Measurements from ENCODE around the gene PTGDR. TPM values are rescaled to one million over a fixed set of nuclear protein-coding genes. Genes with fewer than 3 reads are reported as not detected.

PTGDR gene, protein sequence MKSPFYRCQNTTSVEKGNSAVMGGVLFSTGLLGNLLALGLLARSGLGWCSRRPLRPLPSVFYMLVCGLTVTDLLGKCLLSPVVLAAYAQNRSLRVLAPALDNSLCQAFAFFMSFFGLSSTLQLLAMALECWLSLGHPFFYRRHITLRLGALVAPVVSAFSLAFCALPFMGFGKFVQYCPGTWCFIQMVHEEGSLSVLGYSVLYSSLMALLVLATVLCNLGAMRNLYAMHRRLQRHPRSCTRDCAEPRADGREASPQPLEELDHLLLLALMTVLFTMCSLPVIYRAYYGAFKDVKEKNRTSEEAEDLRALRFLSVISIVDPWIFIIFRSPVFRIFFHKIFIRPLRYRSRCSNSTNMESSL
- not detected in 2 replicates for total RNA-seq

DNA sequence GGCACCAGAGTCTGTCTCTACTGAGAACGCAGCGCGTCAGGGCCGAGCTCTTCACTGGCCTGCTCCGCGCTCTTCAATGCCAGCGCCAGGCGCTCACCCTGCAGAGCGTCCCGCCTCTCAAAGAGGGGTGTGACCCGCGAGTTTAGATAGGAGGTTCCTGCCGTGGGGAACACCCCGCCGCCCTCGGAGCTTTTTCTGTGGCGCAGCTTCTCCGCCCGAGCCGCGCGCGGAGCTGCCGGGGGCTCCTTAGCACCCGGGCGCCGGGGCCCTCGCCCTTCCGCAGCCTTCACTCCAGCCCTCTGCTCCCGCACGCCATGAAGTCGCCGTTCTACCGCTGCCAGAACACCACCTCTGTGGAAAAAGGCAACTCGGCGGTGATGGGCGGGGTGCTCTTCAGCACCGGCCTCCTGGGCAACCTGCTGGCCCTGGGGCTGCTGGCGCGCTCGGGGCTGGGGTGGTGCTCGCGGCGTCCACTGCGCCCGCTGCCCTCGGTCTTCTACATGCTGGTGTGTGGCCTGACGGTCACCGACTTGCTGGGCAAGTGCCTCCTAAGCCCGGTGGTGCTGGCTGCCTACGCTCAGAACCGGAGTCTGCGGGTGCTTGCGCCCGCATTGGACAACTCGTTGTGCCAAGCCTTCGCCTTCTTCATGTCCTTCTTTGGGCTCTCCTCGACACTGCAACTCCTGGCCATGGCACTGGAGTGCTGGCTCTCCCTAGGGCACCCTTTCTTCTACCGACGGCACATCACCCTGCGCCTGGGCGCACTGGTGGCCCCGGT is at the start of gene PTGDR:
Gene PTGDR, plus strand, starts transcription at position 198 of the 778 bp plus-strand sequence. Its CDS starts 117 bp downstream, at position 315.
- no peak for DNase-seq (ENCODE audit: low read depth in 2 of 2)

DNA sequence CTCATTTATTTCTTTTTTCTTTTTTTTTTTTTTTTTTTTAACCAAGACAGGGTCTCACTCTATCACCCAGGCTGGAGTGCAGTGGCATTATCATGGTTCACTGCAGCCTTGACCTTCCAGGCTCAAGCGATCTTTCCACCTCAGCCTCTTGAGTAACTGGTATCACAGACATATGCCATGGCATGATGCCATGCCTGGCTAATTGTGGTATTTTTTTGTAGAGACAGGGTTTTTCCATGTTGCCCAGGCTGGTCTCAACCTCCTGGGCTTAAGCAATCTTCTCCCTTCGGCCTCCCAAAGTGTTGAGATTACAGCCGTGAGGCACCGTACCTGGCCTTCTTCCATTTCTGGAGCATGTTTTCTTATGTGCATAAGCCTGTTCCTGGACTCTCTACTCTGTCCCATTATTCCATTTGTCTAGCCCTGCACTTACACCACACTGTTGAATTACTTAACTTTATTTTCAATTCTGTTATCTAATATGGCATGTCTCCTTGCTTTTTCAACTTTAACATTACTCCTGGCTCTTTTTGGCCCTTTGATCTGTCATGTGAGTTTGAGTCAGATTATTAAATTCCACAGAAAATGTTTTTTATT is 47.9 kb upstream of the PTGDR start:
- DNase-seq (ENCODE audit: low read depth in 2 of 2): no peak

DNA sequence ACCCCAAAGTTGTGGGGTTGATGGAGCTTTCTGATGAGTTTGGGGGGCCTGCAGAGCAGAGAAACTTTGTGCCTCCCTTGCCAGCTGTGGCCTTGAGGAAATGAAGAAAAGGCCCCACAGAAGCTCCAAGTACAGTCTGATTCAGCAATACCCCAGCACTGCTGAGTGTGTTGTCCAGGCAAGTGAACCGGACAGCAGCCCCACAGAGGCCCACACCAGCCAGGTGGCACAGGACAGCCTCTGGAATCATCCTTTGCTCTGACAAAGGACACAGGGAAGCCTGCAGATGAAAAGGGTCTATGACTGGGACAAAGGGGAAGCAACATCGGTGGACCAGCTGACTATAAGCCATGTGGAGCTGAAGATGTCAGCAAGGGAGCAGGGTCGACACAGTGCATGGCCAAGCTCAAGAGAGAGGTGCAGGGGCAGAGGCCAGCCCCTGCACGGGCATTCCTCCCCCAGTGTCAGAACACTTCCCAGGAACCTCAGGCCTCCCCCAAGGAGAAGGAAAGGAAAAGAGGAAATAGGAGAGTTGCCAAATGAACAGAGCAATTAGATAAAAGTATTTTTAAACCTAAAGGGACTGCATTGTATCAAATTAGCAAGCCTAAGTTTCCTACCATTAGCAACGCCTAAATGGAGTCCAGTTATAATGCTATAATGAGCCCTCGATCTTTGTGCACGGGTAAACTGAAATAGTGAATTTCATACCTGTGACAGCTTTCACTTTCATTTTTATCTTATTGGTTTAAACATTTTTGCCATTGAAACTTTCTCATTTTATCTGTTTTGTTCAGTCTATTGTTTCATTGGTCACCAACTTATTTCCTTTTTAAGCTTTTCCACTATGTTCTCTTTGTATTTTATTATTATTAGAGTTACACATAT is 46.3 kb upstream of the PTGDR start:
- no peak for DNase-seq (ENCODE audit: low read depth in 2 of 2)

DNA sequence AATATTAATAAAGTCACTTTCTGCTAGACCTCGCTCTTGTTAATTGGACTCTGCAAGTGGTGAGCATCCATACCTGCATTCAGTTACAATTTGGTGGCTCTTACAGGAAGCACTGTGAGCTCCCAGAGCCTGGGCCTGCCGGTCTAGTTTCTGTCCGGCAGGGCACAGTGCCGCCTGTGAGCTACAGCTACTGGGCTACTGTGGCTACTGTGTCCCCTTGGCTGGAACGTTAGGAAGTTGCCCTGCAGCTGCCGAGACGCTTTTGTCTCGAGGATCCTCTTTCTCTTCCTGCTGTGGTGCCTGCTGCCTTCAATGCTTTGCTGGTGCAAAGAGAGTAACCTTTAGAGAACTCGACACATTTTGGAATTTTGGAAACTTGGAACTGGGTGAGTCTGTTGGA is 44.6 kb upstream of the PTGDR start:
- no peak for DNase-seq (ENCODE audit: low read depth in 2 of 2)

DNA sequence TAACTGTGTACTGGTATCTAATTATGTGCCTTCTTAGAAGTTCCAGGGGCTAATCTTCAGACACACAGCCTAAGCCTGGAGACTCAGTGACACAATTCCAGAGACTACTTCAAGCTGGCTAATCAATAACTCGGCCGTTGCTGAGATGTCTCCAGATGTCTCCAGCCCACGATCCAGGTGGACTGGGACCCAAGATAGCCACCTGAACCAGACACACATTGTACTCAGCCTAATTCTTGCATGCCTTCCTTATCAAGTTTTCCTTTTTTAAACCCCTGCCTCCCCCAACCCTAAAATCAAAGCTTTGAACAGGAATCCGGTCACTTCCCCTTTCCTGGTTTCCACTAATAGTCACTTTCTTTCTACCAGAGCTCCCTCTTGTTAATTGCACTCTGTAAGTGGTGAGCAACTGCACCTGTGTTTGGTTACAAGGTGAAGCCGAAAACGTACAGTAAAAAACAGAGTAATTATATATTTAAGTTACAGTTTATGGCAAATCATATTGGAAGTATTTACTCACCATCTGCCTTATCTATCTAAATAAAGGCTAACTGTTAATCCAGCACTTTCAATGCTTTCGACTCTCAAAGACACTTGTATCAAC is 39.8 kb upstream of the PTGDR start:
- DNase-seq (ENCODE audit: low read depth in 2 of 2): no peak

DNA sequence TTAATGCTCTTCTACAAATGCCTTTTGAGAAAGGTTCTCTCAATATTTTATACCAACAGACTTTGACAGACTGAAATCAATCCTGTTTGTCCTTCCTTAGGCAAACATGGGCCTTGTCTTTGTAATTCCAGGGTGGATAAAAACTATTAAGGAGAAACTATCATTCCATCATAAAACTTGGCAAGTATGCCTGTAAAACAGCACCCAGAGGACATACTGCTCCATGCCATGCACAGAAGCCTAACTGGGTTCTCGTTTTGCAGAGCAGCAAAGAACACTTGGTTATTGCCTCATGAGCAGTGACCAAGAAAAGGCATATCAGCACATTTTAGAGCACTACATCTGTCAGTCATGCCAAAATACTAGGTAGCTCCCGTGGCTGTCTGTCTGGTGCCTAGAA is 33.8 kb upstream of the PTGDR start:
- DNase-seq (ENCODE audit: low read depth in 2 of 2): no peak

DNA sequence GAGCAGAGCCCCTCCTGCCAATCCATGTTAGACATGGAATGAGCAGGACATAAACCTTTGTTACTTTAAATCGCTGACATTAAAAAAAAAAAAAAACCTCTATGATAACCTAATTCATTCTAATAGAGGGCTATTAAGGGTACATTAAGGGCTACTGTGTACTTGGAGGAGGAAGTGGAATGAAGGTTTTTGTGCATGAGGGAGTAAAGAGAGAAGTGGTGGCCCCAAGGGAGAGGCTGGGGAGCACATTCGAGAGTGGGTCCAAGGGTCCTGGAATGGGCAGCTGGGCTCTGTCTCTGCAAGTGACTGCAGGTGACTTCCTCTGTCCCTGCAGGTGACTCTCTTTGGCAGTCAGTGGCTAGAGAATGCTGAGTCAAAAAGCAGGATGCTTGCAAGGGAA is 32.1 kb upstream of the PTGDR start:
- no peak for DNase-seq (ENCODE audit: low read depth in 2 of 2)

DNA sequence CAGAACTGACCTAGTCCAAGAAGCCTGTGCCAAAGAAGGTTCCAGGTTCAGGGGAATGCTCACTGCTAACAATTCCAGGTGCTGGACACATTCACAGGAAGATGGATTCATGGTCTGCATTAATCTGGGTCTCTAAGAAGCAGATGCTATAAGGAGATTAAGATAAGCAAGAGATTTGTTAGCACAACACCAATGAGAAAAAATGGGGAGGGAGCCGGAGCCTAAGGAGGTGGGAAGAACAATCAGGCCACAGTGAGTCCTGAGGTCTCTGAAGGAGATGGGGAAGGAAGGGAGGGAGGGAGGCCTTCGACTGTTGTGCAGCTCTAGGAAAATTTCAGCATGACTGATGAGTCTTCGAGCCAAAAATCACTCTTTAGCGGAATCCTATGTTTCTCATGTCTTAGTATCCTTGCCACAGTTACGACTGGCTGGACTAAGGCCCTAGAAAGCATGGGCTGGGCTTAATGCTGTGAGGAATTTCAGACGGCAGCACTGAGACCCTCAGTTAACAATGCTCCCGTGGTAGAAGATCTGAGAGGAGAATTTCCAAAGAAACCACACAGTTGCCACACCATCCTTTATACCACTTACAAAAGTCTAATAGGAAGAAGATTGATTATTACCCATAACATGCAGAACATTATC is 31.5 kb upstream of the PTGDR start:
- no peak for DNase-seq (ENCODE audit: low read depth in 2 of 2)

DNA sequence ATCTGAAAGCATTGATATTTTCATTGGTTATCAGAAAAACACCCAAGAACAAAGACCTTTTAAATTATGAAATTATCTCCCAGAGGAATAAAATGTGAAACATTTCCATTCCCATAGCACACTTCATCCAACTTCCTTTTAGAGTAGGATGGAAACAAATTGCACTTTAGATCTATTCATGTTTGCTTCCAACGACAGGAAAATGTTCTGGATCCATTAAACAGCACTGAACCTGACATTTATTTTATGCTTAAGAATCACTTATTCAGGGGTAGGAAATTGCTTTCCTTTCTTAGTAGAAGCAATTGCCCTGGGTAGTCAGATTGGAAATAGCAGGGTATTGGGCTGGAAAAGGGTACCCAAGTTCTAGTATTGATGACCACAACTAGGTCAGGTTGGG is 28.8 kb upstream of the PTGDR start:
- DNase-seq (ENCODE audit: low read depth in 2 of 2): no peak

DNA sequence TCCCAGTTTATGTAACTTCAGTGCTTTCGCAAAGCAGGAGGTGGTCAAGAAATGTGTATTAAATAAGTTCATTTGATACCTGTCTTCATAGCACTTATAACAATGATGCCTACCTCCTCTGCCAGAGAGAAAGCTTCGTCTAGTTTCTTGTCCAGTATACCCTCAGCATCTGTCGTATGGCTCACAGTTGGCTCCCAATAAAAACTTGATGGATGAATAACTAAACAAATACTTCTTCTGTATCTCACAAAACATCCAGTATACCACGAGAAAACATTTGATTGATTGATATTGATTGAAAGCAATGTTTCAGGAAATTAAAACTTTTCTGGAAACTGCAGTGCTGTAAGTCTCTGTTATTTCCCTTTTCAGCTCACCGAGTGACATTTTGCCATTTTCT is 26.9 kb upstream of the PTGDR start:
- no peak for DNase-seq (ENCODE audit: low read depth in 2 of 2)

DNA sequence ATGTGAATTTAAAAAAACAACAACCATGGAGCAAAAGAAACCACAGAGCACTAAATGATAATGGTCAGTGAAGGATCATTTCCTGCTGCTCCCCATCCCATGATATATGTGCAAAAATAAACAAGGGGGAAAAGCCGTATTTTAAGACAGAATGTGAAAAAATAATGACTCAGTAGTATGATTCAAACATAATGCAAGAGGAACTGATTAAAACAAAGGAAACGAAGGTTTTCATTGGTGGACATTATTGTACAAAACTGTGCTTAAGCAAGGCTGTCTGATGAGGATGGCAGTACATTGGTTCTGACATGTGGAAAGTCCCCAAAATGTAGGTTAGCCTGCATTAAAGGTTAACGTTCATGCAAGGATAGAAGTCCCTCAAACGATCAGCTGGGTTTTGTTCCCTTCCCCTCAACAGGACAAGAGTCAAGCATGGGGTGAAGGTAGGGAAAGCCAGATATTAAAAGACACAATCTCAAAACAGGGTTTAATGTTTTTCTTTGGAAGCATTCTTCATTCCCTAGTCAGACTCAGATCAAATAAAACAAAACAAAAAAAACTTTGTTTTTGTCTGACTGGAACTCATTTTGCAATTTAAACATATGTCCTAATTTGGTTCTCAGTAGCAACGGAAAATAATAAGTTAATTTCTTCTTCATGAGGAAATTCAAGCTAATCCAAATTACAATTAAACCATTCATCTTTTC is 26.3 kb upstream of the PTGDR start:
- DNase-seq (ENCODE audit: low read depth in 2 of 2): peak in 1 of 2 donors; percentile 31

DNA sequence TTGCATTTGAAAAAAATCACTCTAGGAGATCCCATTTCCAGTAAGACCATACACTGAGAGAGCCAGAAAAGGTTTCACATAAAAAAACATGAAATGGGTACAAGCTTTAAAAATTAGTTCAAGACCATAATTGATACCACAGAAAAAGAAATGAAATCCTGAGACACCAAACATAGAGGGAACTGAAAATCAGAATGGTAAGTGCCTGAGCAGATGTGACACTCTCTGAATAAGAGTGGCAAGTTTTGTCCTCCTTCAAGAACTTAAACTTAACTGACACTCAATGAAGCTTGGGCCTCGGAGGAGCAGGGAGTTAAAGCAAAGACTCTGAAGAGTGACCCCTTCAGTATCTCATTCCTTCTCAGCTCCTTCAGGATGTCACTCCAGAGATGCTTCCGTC is 23.2 kb upstream of the PTGDR start:
- DNase-seq (ENCODE audit: low read depth in 2 of 2): no peak

DNA sequence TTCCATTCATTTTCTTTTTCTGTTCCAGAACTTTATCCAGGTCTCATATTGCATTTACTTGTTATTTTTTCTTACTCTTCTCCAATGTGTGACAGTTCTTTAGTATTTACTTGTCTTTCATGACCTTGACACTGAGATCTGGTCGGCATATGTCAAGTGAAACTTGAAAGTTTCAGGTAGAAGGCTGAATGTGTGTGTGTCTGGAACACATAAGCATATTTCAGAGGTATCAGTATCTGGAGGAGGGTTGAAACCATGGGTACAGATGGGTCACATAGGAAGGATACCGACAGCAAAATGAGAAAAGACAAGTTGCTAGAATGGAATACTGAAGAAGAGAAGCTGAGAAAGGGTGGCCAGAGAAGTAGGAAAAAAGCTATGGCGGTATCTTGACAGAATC is 22.5 kb upstream of the PTGDR start:
- no peak for DNase-seq (ENCODE audit: low read depth in 2 of 2)

DNA sequence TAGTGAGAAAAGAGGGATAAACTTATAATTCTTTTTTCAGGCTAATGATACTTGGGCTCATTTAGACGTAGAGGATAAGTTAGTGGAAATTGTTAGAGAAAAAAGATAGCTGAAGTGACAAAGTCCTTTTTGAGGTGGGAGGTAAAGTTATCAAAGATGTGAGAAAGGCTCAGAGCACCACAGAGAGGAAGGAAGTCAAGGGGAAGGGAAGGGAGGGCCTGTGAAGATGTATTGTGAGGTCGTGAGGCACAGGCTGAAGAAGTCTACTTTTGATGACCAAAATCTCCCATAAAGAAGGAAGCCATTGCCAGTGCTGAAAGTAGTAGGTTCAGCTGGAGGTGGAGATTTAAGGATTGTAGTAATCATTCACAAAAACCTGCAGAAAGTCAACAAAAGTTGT is 19.4 kb upstream of the PTGDR start:
- no peak for DNase-seq (ENCODE audit: low read depth in 2 of 2)

DNA sequence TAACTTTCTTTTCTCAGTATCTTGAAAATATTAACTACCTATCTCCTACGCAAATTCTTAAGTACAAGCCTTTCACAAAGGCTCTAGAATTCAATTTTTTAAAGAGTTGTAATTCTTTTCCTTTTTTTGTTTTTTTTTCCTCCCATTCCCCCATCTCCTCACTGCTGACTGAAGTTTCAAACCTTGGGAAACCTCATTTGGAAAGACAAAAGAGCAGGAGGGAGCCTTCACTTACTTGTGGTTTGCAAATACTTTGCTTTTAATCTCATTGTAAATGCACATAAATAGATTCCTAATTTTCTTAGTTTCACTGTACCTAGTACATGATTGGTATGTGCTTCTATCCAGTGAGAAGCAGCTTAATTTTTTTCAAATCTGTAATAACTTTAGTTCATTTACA is 15.8 kb upstream of the PTGDR start:
- DNase-seq (ENCODE audit: low read depth in 2 of 2): no peak

DNA sequence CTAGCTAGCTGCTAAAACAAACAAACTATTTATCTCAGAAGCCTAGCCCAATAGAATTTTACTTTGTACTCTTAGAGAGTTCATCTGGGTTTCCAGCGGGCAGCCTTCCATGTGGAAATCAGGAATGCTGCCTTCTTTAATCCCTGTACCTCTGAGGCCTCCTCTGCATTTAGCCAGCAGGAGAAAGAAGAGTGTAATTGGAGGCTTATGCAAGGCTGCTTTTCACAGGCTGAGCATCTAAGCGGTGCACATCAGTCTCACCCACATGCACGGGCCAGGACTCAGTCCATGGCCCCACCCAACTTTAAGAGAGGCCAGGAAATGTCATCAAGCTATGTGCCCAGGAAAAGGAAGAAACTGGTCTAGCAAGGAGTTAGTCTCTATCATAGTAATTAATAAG is 14.0 kb upstream of the PTGDR start:
- DNase-seq (ENCODE audit: low read depth in 2 of 2): no peak

DNA sequence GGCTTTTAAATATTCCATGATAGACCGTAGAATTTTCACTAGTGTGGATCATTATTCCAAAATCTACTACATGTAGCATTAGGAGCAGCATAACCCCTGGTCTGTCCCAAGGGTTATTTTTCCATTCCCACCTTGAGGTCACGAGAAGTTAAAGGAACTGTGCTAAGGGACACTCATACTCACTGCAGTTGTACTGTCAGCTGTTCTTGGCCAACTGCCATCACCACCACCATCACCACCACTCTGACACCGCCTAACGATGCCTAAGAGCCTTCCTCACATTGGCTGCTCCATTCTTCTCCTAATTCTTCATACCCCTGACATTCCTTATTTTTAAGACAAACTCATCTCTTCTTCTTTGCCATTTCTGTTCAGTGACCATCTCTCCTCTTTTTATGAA is 13.4 kb upstream of the PTGDR start:
- DNase-seq (ENCODE audit: low read depth in 2 of 2): no peak

DNA sequence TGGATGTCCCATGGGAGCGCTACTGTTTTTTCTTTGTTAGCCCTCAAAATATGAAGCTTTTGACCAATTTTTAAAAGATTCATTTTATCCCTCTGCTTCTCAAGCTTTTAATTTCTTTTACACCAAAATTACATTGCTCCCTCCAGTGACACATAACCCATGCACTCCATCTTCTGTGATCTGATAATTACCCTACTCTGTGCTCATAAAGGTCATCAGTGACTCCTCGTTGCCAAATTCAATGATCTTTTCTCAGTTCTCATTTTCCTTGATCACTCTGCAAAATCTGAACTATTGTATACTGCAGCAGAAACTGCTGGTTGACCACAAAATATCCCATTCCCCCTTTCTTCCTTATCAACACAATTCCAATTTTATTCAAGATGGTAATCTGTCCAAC is 8.7 kb upstream of the PTGDR start:
- DNase-seq (ENCODE audit: low read depth in 2 of 2): no peak

DNA sequence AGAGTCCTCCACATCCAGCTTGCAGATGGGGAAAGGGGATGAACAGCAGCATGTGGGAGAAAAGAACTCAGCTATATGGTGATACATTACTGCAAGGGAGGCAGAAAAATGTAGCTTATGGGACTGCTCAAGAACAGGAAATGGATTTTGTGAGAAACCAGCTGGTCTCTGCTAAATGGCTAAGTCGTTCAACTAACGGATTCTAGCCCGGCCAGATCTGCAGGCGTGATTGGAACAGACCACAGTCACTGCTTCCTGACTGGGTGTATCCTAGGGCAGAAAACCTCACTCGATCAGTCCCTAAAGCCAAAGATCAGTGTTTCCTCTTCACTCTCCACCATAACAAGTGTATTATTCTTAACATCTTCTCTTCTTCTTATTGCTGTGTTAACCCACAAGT is 8.1 kb upstream of the PTGDR start:
- no peak for DNase-seq (ENCODE audit: low read depth in 2 of 2)

DNA sequence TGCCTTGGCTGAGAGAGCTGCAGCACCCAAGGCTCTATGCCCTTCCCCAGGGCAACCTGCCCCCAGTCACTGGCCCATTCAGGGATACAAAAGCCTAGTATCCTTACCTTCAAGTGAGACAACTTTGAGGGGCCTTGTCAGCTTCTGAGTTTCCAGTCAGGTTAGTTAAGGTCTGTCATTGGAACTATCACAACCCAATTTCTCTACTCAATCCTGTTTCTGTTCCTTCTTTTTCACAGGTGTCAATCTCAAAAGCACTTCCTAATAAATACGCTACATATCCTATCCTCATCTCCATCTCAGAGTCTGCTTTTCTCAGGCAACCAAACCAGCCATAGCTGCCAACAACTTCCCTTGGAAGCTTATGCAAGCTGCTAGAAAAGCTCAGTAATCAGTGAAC is 4.9 kb upstream of the PTGDR start:
- no peak for DNase-seq (ENCODE audit: low read depth in 2 of 2)

Data from dermis microvascular lymphatic vessel endothelial cell (primary cell).